H9 (cell line): ENCODE measurements around the gene ADAM11. TPM values are rescaled to one million over a fixed set of nuclear protein-coding genes. Genes with fewer than 3 reads are reported as not detected.

Experiments
- DNase-seq: peaks from one replicate; pipeline ENCODE4 v3.0.0-alpha.2; 2017
- H2AFZ ChIP-seq: one replicate; pipeline ENCODE4 v1.6.1; 2013; ENCODE audit warnings: mild to moderate bottlenecking, low read length, control low read depth, moderate library complexity
- H2AK5ac ChIP-seq: 2 replicates; pipeline ENCODE4 v1.6.1; 2013; ENCODE audit warnings: low read length, control low read depth, mixed read lengths; ENCODE audit not compliant: insufficient read length
- H2BK120ac ChIP-seq: one replicate; pipeline ENCODE4 v1.6.1; 2013; ENCODE audit warnings: low read depth, mild to moderate bottlenecking, low read length, control low read depth, inconsistent platforms; ENCODE audit not compliant: poor library complexity, severe bottlenecking
- H2BK12ac ChIP-seq: 2 replicates; pipeline ENCODE4 v1.6.1; 2013; ENCODE audit warnings: low read length, control low read depth, mixed read lengths, low read depth; ENCODE audit not compliant: insufficient read length
- H2BK15ac ChIP-seq: 2 replicates; pipeline ENCODE4 v1.6.1; 2013; ENCODE audit warnings: low read depth, low read length, control low read depth
- H2BK20ac ChIP-seq: one replicate; pipeline ENCODE4 v1.6.1; 2013; ENCODE audit warnings: low read depth, mild to moderate bottlenecking, low read length, control low read depth, inconsistent platforms; ENCODE audit not compliant: poor library complexity, severe bottlenecking
- H2BK5ac ChIP-seq: 2 replicates; pipeline ENCODE4 v1.6.1; 2013; ENCODE audit warnings: low read length, control low read depth, mixed read lengths; ENCODE audit not compliant: insufficient read length
- H3K14ac ChIP-seq: 2 replicates; pipeline ENCODE4 v1.6.1; 2013; ENCODE audit warnings: low read length, control low read depth; ENCODE audit not compliant: insufficient read depth
- H3K18ac ChIP-seq: 2 replicates; pipeline ENCODE4 v1.6.1; 2013; ENCODE audit warnings: low read depth, mild to moderate bottlenecking, mixed read lengths, low read length, control low read depth; ENCODE audit not compliant: insufficient read length
- H3K23ac ChIP-seq: 2 replicates; pipeline ENCODE4 v1.6.1; 2013; ENCODE audit warnings: low read length, control low read depth, mixed read lengths, low read depth; ENCODE audit not compliant: insufficient read length
- H3K23me2 ChIP-seq: 2 replicates; pipeline ENCODE4 v1.6.1; 2013; ENCODE audit warnings: low read depth, mild to moderate bottlenecking, mixed read lengths, low read length, control low read depth; ENCODE audit not compliant: insufficient read length, poor library complexity, severe bottlenecking
- H3K27ac ChIP-seq: 2 replicates; pipeline ENCODE4 v1.5.1; 2013; ENCODE audit warnings: low read length, control low read depth, mixed read lengths, low read depth; ENCODE audit not compliant: insufficient read length
- H3K27me3 ChIP-seq: 2 replicates; pipeline ENCODE4 v1.6.1; 2013; ENCODE audit warnings: low read length, control low read depth, inconsistent platforms; ENCODE audit not compliant: insufficient read depth
- H3K4ac ChIP-seq: 2 replicates; pipeline ENCODE4 v1.6.1; 2013; ENCODE audit warnings: low read depth, mild to moderate bottlenecking, control low read depth, inconsistent platforms, low read length, moderate library complexity
- H3K4me1 ChIP-seq: 2 replicates; pipeline ENCODE4 v1.6.1; 2013; ENCODE audit warnings: low read length, control low read depth, inconsistent platforms; ENCODE audit not compliant: insufficient read depth
- H3K4me2 ChIP-seq: 2 replicates; pipeline ENCODE4 v1.6.1; 2013; ENCODE audit warnings: low read length, control low read depth, mixed read lengths; ENCODE audit not compliant: insufficient read length, insufficient read depth
- H3K56ac ChIP-seq: 2 replicates; pipeline ENCODE4 v1.6.1; 2013; ENCODE audit warnings: low read depth, mild to moderate bottlenecking, mixed read lengths, low read length, control low read depth; ENCODE audit not compliant: insufficient read length
- H3K79me1 ChIP-seq: 2 replicates; pipeline ENCODE4 v1.6.1; 2013; ENCODE audit warnings: low read depth, mild to moderate bottlenecking, moderate library complexity, low read length, control low read depth, inconsistent platforms; ENCODE audit not compliant: insufficient read depth, poor library complexity, severe bottlenecking
- H3K79me2 ChIP-seq: 2 replicates; pipeline ENCODE4 v1.6.1; 2013; ENCODE audit warnings: low read length, control low read depth, inconsistent platforms; ENCODE audit not compliant: insufficient read depth
- H3K9ac ChIP-seq: 2 replicates; pipeline ENCODE4 v1.6.1; 2013; ENCODE audit warnings: low read length, control low read depth, mixed read lengths; ENCODE audit not compliant: insufficient read length; ENCODE audit errors: extremely low read depth
- H3K9me3 ChIP-seq: one replicate; pipeline ENCODE4 v1.6.1; 2013; ENCODE audit warnings: low read depth, low read length, inconsistent platforms; ENCODE audit not compliant: control insufficient read depth
- H3T11ph ChIP-seq: one replicate; pipeline ENCODE4 v1.6.1; 2013; ENCODE audit warnings: mild to moderate bottlenecking, low read length, control low read depth, inconsistent platforms
- H4K20me1 ChIP-seq: one replicate; pipeline ENCODE4 v1.6.1; 2013; ENCODE audit not compliant: control insufficient read depth, insufficient read length, insufficient read depth
- H4K5ac ChIP-seq: 2 replicates; pipeline ENCODE4 v1.6.1; 2013; ENCODE audit warnings: low read depth, mild to moderate bottlenecking, mixed read lengths, low read length, control low read depth; ENCODE audit not compliant: insufficient read length
- H4K8ac ChIP-seq: replicated peaks from 2 replicates; pipeline ENCODE4 v1.6.1; 2013; ENCODE audit warnings: low read length, control low read depth, mixed read lengths, low read depth; ENCODE audit not compliant: insufficient read length
- H4K91ac ChIP-seq: 2 replicates; pipeline ENCODE4 v1.6.1; 2013; ENCODE audit warnings: low read depth, mild to moderate bottlenecking, moderate library complexity, mixed read lengths, low read length, control low read depth; ENCODE audit not compliant: insufficient read length
- H3K27ac Mint-ChIP-seq, 3 experiments: 2 replicates in 2 of 3; 3 replicates in 1 of 3; pipeline ENCODE4 v1.8.0; 2020 to 2021; ENCODE audit warnings: mixed read lengths in 3 of 3, mild to moderate bottlenecking in 1 of 3, moderate library complexity in 1 of 3
- H3K27me3 Mint-ChIP-seq: 2 replicates; pipeline ENCODE4 v1.8.0; 2021; ENCODE audit warnings: low read depth, mild to moderate bottlenecking, moderate library complexity, mixed read lengths
- H3K36me3 Mint-ChIP-seq, 3 experiments: 2 replicates in 2 of 3; 3 replicates in 1 of 3; pipeline ENCODE4 v1.8.0; 2020 to 2021; ENCODE audit warnings: low read depth in 3 of 3, mixed read lengths in 3 of 3; ENCODE audit not compliant: insufficient read depth in 1 of 3
- H3K4me1 Mint-ChIP-seq, 2 experiments: 2 replicates each; pipeline ENCODE4 v1.8.0; 2020; ENCODE audit warnings: mixed read lengths in 2 of 2
- H3K4me3 Mint-ChIP-seq, 2 experiments: 2 replicates in 1 of 2; 3 replicates in 1 of 2; pipeline ENCODE4 v1.8.0; 2020 to 2021; ENCODE audit warnings: mild to moderate bottlenecking in 2 of 2, mixed read lengths in 2 of 2, moderate library complexity in 1 of 2
- H3K9me3 Mint-ChIP-seq, 2 experiments: 2 replicates in 1 of 2; 3 replicates in 1 of 2; pipeline ENCODE4 v1.8.0; 2020; ENCODE audit warnings: mild to moderate bottlenecking in 2 of 2, mixed read lengths in 2 of 2, moderate library complexity in 1 of 2
- CTCF ChIP-seq: fragments of 200-600 bp; sonication (generic); conservative IDR thresholded peaks from 3 replicates; pipeline ENCODE4 v1.8.0; 2021; ENCODE audit warnings: antibody characterized with exemption, mild to moderate bottlenecking
- WGBS: extraction: QIAGEN DNeasy Blood & Tissue Kit; methylation state at CpG from one replicate; pipeline ENCODE4 v1.1.7; 2013; ENCODE audit warnings: missing lambda C conversion rate, low lambda C conversion rate, mixed read lengths; ENCODE audit not compliant: insufficient read length; ENCODE audit errors: extremely low coverage; 5-methylcytosine and 5-hydroxymethylcytosine counted together
- total RNA-seq: library from RNA; stranded (reverse); gene quantifications from 2 replicates; pipeline ENCODE4 v1.2.1, GENCODE V29; 2021

Gene ADAM11
- total RNA-seq, 1 experiment from 2014 or later, result 4.6 TPM

GRCh38 chr17:44751806-44752205 is 7.0 kb upstream of the ADAM11 start:
- no peak overlapping the region for H3K4me3 Mint-ChIP-seq
- H2BK20ac ChIP-seq, result no peak overlapping the region

More at GRCh38 chr17:44751806-44752205, 7.0 kb upstream of the ADAM11 start:
- Histone ChIP-seq H2BK12ac (no peak overlapping the region), H2BK15ac (no peak overlapping the region), H3K4me1 (no peaks in the 10 kb centered on the region), H2BK120ac (no peak overlapping the region), H3K14ac (no peak overlapping the region), H4K20me1 (no peaks in the 10 kb centered on the region), H3K4ac (no peak overlapping the region), H3K9ac (no peak overlapping the region), H2AK5ac (no peak overlapping the region), H3K27ac (no peak overlapping the region), H3K23me2 (no peaks in the 10 kb centered on the region), H2AFZ (no peak overlapping the region), H3K56ac (no peak overlapping the region), H3K79me1 (no peaks in the 10 kb centered on the region), H3K9me3 (no peaks in the 10 kb centered on the region), H3K18ac (no peak overlapping the region), H4K91ac (no peak overlapping the region), H3T11ph (no peak overlapping the region), H3K27me3 (no peaks in the 10 kb centered on the region), H4K5ac (no peak overlapping the region), H3K23ac (no peak overlapping the region), H3K79me2 (no peaks in the 10 kb centered on the region), H4K8ac (no peak overlapping the region), H3K4me2 (no peak overlapping the region), H2BK5ac (no peak overlapping the region)
- H3K4me1 Mint-ChIP-seq, result no peaks in the 10 kb centered on the region; a peak in 1 of 4 replicates
- peak overlapping the region in 2 of 3 experiments; percentile 19 to 37; a peak in 2 of 7 replicates for H3K27ac Mint-ChIP-seq
- no peak for TF ChIP-seq CTCF
- peaks cover 19 to 42% (median 39%) of the 10 kb centered on the region in 3 experiments; a peak in 6 of 7 replicates for H3K36me3 Mint-ChIP-seq
- no CpG with 5 or more reads among the region's 10 CpGs for WGBS
- H3K27me3 Mint-ChIP-seq, result peaks cover 28% of the 10 kb centered on the region
- no peaks in the 10 kb centered on the region for H3K9me3 Mint-ChIP-seq
- DNase-seq, result no peak
